COLO668 (cell line): ENCODE results near the gene C6orf15.

Experiments
- DNase-seq: peaks from one replicate; lab custom pipeline; 2025; ENCODE audit not compliant: unreplicated experiment; lab: John Stamatoyannopoulos, UW

C6orf15 gene

DNA sequence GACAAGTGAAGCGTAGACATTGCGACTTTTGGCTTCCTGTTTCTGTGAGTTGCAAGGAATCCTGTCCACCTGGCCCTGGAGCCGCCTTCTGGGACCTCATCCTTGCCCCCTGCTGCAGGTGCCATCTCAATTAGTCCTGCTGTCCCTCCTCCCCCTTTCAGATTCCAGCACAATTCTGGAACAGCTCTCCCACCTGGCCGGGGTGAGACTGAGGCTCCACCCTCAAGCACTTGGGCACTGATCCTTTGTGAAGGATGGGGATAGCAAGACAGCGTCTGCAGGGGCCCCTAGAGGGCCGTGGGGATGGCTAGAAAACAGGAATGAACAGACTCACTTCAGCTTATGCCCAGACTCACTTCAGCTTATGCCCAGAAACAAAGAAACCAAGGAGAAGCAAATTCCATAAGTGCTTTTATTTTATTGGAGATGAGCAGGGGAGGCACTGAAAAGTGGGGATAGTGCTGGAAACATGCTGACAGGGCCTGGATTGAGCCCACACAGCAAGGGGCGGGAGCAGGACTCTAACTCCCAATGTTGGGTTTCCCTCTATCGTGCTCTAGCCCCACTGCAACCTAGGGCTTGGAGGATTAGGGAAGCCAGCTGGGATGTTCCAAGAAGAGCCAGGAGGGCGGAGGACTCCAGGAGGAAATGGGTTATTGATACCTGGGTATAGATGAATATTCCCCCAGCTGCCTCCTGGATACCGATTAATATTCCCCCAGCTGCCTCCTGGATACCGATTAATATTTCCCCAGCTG lies 1.4 kb downstream of the C6orf15 start:
- DNase-seq = no peak

DNA sequence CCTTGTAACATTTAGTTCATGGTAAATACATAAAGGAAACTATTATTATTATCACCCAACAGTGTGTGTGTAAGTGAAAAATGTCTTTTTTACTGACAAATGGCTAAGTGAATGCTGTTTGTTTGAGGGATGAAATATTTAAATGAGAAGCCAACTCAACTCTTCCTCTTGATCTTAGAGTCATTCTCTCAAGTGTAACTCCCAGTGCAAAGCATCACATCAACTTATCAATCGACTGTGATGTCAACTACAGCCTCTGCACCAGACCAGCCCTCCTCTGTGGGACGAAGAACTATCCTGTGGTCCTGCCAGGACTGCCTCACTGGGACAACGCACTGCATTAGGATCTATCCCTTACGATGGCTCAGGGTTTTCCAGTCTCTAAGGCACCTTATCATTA lies 5.3 kb downstream of the C6orf15 start:
- DNase-seq = no peak

DNA sequence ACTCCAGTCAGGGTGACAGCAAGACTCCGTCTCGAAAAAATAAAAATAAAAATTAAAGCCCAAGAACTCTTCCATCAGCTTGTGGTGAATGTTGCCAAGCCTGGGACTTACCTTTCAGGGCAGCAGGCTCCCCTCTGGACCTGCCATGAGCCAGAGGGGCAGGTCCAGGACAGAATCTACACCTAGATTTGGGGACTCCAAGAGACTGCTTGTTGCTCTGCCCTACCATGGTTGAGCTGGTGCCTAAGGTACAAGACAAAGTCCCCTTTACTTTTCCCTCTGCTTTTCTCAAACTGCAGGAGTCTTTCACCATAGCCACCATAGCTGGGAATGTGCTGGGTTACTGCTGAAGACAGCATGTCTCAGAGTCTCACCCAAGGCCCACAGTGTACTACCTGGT lies 9.2 kb downstream of the C6orf15 start:
- DNase-seq = no peak

DNA sequence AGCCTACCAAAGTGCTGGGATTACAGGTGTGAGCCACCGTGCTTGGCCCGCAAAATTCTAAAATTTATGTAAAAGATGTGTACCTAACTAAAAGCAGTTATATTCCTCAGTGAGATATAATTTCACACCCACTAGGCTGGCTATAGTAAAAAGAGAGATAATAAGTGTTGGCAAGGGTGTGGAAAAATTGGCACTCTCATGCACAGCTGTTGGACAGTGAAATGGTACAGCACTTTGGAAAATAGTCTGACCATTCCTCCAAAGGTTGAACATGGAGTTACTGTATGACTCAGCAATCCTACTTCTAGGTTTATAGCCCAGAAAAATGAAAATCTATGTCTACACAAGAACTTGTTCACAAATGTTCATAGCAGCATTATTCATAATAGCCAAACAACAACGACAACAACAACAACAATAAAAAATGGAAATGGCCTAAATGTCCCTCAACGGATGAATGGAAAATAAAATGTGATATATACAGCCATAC lies 13.9 kb downstream of the C6orf15 start:
- no peak for DNase-seq

DNA sequence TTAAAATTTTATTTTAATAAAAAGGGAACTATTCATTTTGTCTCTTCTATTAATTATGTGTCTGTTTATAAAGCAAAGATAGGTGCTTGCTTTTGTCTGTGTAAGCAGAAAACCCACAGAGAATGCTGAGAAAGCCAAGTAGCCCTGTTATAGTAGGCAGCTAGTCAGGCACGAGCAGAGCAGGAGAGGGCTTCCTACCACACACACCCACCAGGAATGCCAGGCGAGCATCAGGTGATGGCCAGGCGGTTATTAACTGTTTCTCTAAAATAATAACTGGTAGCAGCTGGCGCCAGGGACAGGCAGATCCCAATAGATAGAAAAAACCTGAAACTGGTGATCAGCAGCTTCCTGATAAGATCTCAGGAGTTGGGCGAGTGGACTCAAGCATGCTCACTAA lies 15.7 kb downstream of the C6orf15 start:
- DNase-seq = no peak

DNA sequence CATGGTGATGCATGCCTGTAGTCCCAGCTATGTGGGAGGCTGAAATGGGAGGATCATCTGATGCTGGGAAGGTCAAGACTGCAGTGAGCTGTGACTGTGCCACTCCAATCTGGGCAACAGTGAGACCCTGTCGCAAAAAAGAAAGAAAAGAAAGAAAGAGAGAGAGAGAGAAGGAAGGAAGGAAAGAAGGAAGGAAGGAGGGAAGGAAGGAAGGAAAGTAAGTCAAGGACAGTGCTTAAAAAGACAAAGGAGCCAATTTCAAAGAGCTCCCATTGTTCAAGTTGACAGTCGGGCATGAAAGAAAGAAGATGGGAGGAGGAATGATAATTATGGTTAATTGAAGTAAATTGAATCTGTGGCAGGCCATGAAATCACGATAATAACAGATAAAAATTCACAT lies 16.2 kb downstream of the C6orf15 start:
- DNase-seq = no peak

DNA sequence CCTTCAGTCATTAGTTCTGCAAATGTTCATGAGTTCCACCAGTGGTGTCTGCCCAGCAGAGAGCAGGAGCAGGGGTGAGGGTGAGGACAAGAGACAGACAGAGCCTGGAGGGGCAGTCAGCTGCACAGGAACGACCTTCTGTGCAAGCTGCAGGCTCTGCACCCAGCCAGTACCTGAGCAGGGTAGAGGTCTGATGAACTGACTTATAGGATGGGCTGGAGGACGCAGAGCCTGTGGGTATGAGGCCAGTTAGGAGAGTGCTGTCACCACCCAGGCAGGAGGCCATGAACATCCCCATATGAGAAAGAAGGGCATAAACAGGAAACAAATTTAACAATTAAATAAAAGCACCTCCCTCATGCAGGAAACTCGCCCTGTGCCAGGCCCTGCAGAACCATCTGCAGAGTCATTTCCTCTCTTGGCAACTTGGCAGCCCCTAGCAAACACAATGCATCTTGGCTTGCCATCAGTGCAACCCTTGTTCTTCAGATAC lies 17.9 kb downstream of the C6orf15 start:
- no peak for DNase-seq

DNA sequence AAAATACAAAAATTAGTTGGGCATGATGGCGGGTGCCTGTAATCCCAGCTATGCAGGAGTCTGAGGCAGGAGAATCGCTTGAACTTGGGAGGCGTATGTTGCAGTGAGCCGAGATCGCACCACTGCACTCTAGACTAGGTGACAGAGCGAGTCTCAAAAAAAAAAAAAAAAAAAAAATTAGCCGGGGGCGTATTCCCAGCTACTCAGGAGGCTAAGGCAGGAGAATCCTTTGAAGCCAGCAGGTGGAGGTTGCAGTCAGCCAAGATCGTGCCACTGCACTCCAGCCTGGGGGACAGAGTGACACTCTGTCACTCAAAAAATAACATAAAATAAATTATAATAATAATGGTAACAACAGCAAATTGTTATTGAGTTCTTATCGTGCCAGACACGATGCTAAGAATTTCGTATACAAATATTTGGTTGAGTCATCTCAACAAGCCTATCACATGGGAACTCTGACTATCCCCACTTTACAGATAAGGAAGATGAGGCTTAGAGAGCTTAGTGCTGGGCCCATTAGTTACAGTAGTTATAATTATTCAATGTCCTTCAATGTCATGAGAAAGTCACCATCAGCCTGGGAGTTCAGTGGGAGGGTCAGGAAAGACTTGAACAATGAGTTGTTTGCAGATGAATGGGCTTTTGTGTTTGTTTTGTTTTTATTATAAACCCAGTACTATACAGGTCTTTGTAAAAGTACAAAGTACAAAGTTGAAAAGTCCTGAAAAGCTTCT lies 19.4 kb downstream of the C6orf15 start:
- no peak for DNase-seq

DNA sequence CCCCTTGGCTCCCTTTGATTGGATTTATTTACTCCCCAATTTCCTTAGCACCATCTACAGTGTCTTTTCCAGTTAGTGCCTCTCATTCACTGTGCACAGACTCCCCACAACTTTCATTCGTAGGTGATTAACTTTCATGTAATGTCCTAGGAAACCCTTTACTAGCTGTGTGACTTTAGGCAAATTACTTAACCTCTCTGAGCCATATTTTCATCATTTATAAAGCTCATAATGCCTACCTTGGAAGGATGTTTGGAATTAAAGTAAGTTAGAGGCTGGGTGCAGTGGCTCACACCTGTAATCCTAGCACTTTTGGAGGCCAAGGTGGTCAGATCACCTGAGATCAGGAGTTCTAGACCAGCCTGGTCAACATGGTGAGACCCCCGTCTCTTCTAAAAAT lies 20.1 kb downstream of the C6orf15 start:
- DNase-seq = no peak

DNA sequence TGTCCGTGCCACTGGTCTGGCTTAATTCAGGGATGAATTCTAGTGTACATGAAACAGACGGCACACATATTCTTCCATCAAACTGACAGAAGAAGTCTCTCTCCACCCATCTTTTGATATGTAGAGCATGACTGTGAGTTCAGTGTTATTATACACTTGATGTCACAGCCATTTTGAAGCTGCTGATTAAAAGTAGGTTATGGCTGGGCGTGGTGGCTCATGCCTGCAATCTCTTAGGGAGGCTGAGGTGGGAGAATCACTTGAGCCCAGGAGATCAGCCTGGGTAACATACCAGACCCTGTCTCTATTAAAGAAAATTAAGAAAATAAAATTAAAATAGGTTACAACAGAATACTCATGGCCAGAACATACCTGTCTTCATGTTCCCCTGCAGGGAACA lies 20.7 kb downstream of the C6orf15 start:
- DNase-seq = no peak

DNA sequence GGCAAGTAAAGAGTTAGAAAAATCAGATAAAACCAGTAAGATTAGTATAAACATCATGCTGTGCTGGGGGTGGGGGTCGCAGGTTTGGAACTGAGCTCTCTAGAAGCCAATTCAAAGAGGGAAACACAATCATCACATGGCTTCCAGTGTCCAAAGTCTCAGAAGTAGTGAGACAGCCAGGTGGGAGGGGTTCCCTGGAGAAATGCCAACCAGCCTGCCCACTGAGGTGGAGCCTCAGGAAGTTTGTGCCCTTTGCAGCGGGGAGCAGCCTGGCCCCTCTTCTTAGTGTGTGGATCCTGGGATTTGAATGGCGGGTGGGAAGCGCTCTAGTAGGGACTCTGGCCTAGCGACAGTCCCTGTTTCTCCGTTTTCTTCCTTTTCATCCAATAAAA lies 21.4 kb downstream of the C6orf15 start:
- DNase-seq = no peak

DNA sequence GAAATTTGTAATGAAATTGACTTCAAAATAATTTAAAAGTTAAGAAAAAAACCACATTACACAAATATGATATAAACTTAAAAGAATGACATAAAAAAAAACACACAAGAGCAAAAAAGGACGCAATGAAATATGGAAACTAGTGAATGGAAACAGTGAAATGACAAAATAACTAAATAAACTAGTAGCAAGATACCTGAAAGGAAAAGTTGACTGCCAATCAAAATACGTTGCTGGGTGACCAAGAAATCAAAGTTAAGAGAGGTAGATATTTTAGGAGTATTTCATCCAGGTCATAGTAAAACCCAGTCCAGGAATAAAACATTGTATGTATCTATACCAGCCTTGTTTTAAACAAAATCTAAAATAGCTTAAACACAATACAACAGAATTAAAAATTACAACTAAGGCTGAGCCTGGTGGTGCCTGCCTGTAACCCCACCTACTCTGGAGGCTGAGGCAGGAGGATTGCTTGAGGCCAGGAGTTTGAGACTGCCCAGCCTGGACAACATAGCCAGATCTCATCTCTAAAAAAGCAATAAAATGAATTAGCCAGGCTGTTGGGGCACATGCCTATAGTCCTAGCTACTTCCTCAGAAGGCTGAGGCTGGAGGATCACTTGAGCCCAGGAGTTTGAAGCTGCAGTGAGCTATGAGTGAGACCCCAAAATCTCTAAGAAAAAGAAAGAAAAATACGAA lies 22.0 kb downstream of the C6orf15 start:
- DNase-seq = no peak

DNA sequence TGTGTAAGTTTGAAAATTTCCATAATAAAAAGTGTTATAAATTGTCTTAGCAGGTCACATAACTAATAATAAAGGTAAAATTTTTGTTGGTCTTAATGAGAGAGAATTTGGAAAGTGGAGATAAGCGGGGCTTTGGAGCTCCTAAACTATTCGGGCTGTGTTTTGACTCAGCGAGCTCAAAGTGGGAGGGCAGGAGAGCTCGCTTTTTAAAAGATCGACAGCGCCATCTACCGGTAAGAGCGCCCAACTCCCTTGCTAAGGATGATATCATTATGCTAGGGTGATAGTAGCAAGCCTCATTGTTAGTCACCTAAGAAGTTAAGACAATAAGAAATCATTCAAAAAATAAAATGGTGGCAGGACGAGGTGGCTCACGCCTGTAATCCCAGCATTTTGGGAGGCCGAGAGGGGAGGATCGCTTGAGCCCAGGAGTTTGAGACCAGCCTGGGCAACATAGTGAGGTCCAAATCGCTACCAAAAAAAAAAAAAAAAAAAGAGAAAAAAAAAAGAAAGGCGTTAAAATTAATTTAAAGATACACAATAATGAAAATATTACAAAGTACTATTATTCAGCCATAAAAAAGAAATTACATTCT lies 24.8 kb downstream of the C6orf15 start:
- peak; percentile 68 for DNase-seq

DNA sequence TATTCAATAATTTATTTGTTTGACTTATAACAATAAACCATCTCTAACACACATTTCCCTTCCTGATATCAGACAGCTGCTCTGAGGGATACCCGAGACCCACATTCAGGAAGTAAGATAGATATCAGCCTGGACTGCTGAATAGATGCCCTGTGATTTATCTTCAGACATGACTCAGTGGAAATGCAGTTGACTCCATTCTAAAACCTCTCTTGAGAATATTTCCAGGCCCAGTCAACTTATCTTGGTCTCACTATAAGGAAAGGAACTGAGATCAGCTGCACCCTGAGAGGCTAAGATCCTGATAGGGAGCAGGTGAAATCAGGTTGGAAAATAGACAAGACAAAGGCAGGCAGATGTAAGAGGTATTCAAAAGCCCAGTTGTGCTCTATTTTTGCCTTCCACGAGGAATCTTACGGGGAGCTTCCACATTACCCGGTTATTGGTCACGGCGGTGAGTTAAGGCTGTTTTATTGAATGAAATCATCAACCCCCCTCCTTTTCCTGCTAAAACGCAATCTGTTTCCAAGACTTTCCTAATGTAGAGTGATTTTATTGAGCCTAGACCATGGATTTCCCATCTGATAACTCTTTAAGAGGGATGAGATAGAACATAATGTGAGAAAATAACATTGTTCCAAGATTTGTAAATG lies 25.5 kb downstream of the C6orf15 start:
- DNase-seq = no peak

DNA sequence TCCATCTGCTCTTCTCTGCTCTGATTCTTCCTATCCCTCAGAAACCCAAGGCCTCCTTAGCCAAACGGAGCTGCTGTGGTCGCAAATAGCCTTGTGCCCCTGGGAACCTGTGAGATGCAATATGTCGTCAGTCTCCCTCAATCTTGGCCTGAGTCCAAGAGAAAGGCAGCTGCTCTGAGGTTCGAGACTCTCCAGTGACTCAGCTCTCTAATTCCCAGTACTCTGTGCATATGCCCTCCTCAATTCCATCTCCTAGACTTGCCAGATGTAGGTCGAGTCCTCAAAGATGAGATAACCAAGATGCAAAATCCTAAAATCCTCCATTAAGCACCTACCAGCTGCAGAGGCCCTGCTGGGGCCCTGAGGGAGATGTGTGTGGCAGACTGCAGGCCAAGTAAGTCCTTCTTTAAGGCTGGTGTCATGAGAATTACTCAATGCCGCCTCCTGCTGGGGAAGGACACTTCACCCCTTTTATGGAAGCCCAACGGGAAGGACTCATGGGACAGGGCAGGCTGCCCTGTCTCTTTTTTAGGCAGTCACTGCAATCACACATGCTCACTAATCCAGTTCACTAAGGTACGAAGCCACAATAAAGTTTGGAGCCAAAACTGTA lies 28.5 kb downstream of the C6orf15 start:
- peak; percentile 8 for DNase-seq

DNA sequence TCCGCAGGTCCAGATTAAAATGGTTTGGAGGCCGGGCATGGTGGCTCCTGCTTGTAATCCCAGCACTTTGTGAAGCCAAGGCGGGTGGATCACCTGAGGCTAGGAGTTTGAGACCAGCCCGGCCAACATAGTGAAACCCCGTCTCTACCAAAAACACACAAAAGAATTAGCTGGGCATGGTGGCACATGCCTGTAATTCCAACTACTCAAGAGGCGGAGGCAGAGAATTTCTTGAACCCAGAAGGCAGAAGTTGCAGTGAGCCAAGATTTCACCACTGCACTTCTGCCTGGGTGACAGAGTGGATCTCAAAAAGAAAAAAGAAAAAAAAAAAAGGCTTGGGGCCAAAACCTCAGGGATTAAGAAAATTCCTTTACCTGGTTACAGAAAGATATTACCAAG lies 30.5 kb downstream of the C6orf15 start:
- DNase-seq = no peak

DNA sequence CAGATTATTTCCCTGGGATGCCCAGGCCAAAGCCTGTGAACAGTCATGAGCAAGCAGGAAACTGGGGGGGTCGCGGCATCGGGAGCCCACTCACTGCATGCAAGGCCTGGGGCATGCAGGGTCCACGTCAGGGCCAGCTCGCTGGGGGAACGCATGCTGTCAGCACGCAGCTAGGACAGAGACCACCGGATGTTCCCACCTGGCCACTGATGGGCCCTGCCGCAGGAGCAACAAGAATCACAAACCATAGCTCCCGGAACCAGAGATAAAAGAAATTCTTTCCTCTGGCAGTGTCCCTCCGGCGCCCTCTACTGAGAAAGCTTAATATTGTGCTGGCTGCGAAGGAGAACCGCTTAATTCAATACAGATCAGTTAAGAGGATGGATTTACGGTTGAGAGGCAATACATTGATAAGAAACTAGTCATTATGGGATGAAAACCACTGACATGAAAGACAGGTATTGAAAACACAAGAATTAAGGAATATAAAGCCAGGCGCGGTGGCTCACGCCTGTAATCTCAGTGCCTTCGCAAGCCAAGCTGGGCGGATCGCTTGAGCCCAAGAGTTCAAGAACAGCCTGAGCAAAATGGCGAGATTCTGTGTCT lies 32.6 kb downstream of the C6orf15 start:
- DNase-seq = peak; percentile 33

DNA sequence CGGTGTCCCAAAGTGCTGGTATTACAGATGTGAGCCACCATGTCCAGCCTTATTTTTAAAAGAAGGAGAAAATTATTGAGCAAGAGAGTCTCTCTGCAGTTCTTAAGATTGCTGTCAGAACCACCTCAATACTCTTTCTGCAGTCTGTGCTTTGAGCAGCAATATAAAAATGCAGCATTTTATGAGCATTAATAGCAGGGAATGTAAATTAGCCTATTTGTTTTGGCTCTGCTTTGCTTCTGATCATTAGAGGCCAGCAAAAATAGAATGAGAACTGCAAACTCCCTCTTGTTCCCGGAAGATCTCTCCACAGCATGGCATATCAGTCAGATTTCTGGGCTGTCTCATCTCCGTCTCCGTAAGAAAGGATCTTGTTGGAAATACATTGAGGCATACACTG lies 35.8 kb downstream of the C6orf15 start:
- DNase-seq = no peak

DNA sequence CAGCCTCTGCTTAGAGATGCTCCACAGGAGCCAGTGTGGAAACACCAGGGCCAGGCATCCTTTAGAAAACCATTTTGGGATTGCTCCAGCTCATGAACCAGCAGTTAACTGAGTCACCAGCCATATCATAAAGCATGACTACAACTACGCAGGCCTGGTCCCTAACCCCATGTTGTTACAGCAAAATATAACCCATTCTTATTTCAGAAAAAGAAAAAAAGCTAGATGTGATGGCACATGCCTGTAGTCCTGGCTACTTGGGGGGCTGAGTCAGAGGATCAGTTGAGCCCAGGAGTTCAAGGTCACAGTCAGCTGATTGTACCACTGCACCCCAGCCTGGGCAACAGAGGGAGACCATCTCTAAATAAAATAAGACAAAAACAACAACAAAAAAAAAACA lies 36.8 kb downstream of the C6orf15 start:
- DNase-seq = no peak

DNA sequence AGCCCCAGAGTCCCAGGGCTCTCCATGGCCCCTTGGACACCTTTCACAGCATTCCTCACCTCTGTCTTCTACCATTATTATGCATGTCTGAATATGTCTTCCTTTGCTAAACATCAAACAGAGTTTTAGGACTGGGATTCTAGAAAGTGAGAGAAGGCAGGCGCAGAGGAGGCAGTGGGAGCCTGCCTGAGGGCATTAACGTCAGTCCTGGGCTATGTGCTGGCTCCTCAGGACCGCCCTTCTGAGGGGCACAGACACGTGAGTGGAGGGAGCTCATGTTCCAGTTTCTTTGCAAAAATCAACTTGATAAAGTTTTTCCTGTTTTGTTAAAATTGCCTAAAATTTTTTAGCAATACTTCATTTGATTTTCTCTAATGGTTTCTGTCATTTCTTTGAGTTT lies 38.0 kb downstream of the C6orf15 start:
- no peak for DNase-seq
